K562 (cell line): ENCODE results near the gene SLC7A10. TPM values are rescaled to one million over a fixed set of nuclear protein-coding genes. Genes with fewer than 3 reads are reported as not detected.

Source experiments
- ATAC-seq: fragments of 200-7000 bp; cut with Tn5 transposase; 3 replicates; pipeline ENCODE4 v1.9.1; 2020; ENCODE audit warnings: moderate library complexity
- BruUV-seq: library from RNA; stranded (reverse); fragments of 400-500 nt; replicated peaks from 2 replicates; lab custom pipeline; 2021; lab: Mats Ljungman, UMichigan
- CTCF ChIA-PET: fragments of 300-600 bp; formaldehyde crosslinking; extraction: SDS; loops from one replicate; lab custom pipeline; 2021; ENCODE audit warnings: low intra/inter-chr PET ratio; lab: Yijun Ruan, JAX
- POLR2A ChIA-PET: fragments of 300-600, 350-650 bp; sonication (Branson Sonifier 250); formaldehyde crosslinking; extraction: SDS; loops from one replicate; lab custom pipeline; 2021; ENCODE audit warnings: antibody characterized with exemption, inconsistent platforms; lab: Yijun Ruan, JAX
- DNase-seq, 4 experiments: peaks; one replicate each; pipeline versions ENCODE4 v3.0.0 to v3.0.0-alpha.2; 2011 to 2018; ENCODE audit warnings: low spot score in 3 of 4, mixed read lengths in 3 of 4; ENCODE audit errors: extremely low read depth in 1 of 4
- FAIRE-seq: peaks from 2 replicates; lab custom pipeline; 2011; peaks lifted over from hg19 to GRCh38; lab: Jason Lieb, UNC
- H2AFZ ChIP-seq: 2 replicates; pipeline ENCODE4 v1.6.0; 2011; ENCODE audit warnings: low read depth, low read length, control low read depth, inconsistent platforms
- H3K27ac ChIP-seq: fragments of 200-600 bp; 3 replicates; pipeline ENCODE4 v1.8.0; 2011; ENCODE audit warnings: low read depth, mild to moderate bottlenecking, control low read depth, inconsistent platforms, low read length, moderate library complexity, mixed read lengths; ENCODE audit errors: extremely low read depth
- H3K27me3 ChIP-seq, 2 experiments: fragments of 300-600 bp in 1 of 2; 2 replicates in 1 of 2; 3 replicates in 1 of 2; pipeline versions ENCODE4 v1.6.0 to v1.8.0; 2011; ENCODE audit warnings: inconsistent platforms in 2 of 2, low read length in 2 of 2, mild to moderate bottlenecking in 1 of 2, mixed read lengths in 1 of 2, moderate library complexity in 1 of 2; ENCODE audit not compliant: control insufficient read depth in 2 of 2, insufficient read depth in 2 of 2
- H3K36me3 ChIP-seq: fragments of 300-600 bp; 3 replicates; pipeline ENCODE4 v1.8.0; 2011; ENCODE audit warnings: mild to moderate bottlenecking, low read length, inconsistent platforms; ENCODE audit not compliant: control insufficient read depth, insufficient read depth
- H3K4me1 ChIP-seq, 2 experiments: fragments of 200-600 bp in 1 of 2; replicated peaks in 1 of 2; 2 replicates in 1 of 2; 3 replicates in 1 of 2; pipeline versions ENCODE4 v1.5.1 to v1.8.0; 2011; ENCODE audit warnings: inconsistent platforms in 2 of 2, low read length in 2 of 2, mild to moderate bottlenecking in 1 of 2, mixed read lengths in 1 of 2, moderate library complexity in 1 of 2; ENCODE audit not compliant: control insufficient read depth in 2 of 2, insufficient read depth in 2 of 2
- H3K4me2 ChIP-seq: 2 replicates; pipeline ENCODE4 v1.6.1; 2011; ENCODE audit warnings: low read length, control low read depth, inconsistent platforms, mixed read lengths; ENCODE audit not compliant: insufficient read depth
- H3K4me3 ChIP-seq: fragments of 200-600 bp; sonication (generic), shearing (Covaris generic); 2 replicates; pipeline ENCODE4 v1.5.1; 2016; ENCODE audit warnings: control low read depth, inconsistent platforms
- H3K79me2 ChIP-seq: fragments of 200-600 bp; 3 replicates; pipeline ENCODE4 v1.8.0; 2011; ENCODE audit warnings: low read length, inconsistent platforms; ENCODE audit not compliant: control insufficient read depth, insufficient read depth
- H3K9ac ChIP-seq, 2 experiments: 2 replicates each; pipeline versions ENCODE4 v1.6.0 to v1.6.1; 2011; ENCODE audit warnings: low read depth in 2 of 2, low read length in 2 of 2, control low read depth in 1 of 2, inconsistent platforms in 1 of 2, mild to moderate bottlenecking in 1 of 2, mixed read lengths in 1 of 2; ENCODE audit not compliant: insufficient read depth in 1 of 2
- H3K9me1 ChIP-seq: one replicate; pipeline ENCODE4 v1.6.0; 2011; ENCODE audit warnings: inconsistent platforms, mild to moderate bottlenecking, low read length, moderate library complexity; ENCODE audit not compliant: control insufficient read depth, insufficient read depth
- H3K9me3 ChIP-seq: replicated peaks from 2 replicates; pipeline ENCODE4 v1.5.1; 2011; ENCODE audit warnings: low read depth, low read length, inconsistent platforms; ENCODE audit not compliant: control insufficient read depth, insufficient read depth
- H4K20me1 ChIP-seq: replicated peaks from 2 replicates; pipeline ENCODE4 v1.6.1; 2011; ENCODE audit warnings: low read length, inconsistent platforms, mixed read lengths; ENCODE audit not compliant: control insufficient read depth, insufficient read depth
- ARNT ChIP-seq, 2 experiments: fragments of 450-650 bp; IDR thresholded peaks; 2 replicates each; pipeline ENCODE4 v1.6.1; 2016; ENCODE audit warnings: mild to moderate bottlenecking in 1 of 2
- BCLAF1 ChIP-seq, 2 experiments: fragments of 450-650 bp in 1 of 2; IDR thresholded peaks; 2 replicates each; pipeline ENCODE4 v1.6.1; 2011 to 2017; ENCODE audit warnings: low read depth in 2 of 2, antibody characterized with exemption in 1 of 2, borderline replicate concordance in 1 of 2, low read length in 1 of 2, mild to moderate bottlenecking in 1 of 2, mixed read lengths in 1 of 2; ENCODE audit not compliant: control insufficient read depth in 1 of 2
- C11orf30 ChIP-seq: fragments of 450-650 bp; IDR thresholded peaks from 2 replicates; pipeline ENCODE4 v1.6.1; 2016; ENCODE audit warnings: low read depth, mild to moderate bottlenecking
- CHD1 ChIP-seq: fragments of 200-600 bp; sonication (generic); IDR thresholded peaks from one replicate; pipeline ENCODE4 v1.6.1; 2012; ENCODE audit warnings: mild to moderate bottlenecking, moderate library complexity, low read length, inconsistent platforms
- ESRRA ChIP-seq: fragments of 450-650 bp; IDR thresholded peaks from 2 replicates; pipeline ENCODE4 v1.6.1; 2014; ENCODE audit warnings: low read depth, mild to moderate bottlenecking, moderate library complexity, borderline replicate concordance
- KLF16 ChIP-seq: IDR thresholded peaks from 2 replicates; pipeline ENCODE4 v1.6.1; 2016; ENCODE audit warnings: antibody characterized with exemption
- PHB2 ChIP-seq: fragments of 450-650 bp; IDR thresholded peaks from 2 replicates; pipeline ENCODE4 v1.6.1; 2017; ENCODE audit warnings: low read depth
- SREBF2 ChIP-seq: sonication (generic); formaldehyde crosslinking; IDR thresholded peaks from 2 replicates; pipeline ENCODE4 v1.4.0; 2020; ENCODE audit warnings: mild to moderate bottlenecking, missing genetic modification reagents
- ZFP30 ChIP-seq: fragments of 250-450 bp; sonication (Bioruptor Pico); IDR thresholded peaks from 2 replicates; pipeline ENCODE4 v1.8.0; 2022; ENCODE audit warnings: moderate library complexity, mild to moderate bottlenecking, inconsistent platforms, borderline replicate concordance
- ZFX ChIP-seq: sonication (generic); formaldehyde crosslinking; IDR thresholded peaks from 2 replicates; pipeline ENCODE4 v1.8.0; 2022; ENCODE audit warnings: mild to moderate bottlenecking, missing genetic modification reagents, moderate library complexity
- WGBS: fragments of 100-300 bp; shearing (Covaris generic); methylation state at CpG from one replicate; pipeline ENCODE4 v1.1.6; 2016; ENCODE audit warnings: low coverage, mixed read lengths; ENCODE audit not compliant: insufficient coverage; ENCODE audit errors: missing lambda C conversion rate; 5-methylcytosine and 5-hydroxymethylcytosine counted together
- in situ Hi-C: fragments of 300-500 bp; cut with MboI; formaldehyde crosslinking; loops from 4 replicates; pipeline ENCODE4 v1.15.0; 2018; ENCODE audit warnings: inconsistent platforms, mixed read lengths
- intact Hi-C: fragments of 100-400 bp; cut with micrococcal nuclease; formaldehyde crosslinking; loops from 2 replicates; pipeline ENCODE4 v1.14.2; 2022
- polyA plus RNA-seq, 8 experiments: library from polyadenylated mRNA; depleted of rRNA in 4 of 8; stranded (reverse) in 5 of 8; unstranded in 3 of 8; fragments of >200 nt; fragmentation: Nextera tagmentation in 2 of 8; fragmentation: Illumina TruSeq in 1 of 8; extraction: Ambion mirVana in 2 of 8; extraction: Trizol in 1 of 8; gene quantifications; 2 replicates each; pipeline versions ENCODE4 v1.2.1 to v1.2.3, GENCODE V29; 2011 to 2014; ENCODE audit warnings: inconsistent platforms in 1 of 8, missing spikeins in 1 of 8
- total RNA-seq, 7 experiments: library from RNA; depleted of rRNA in 6 of 7; stranded (reverse); fragments of >200 nt in 6 of 7; fragmentation: Illumina TruSeq in 2 of 7; extraction: Trizol in 2 of 7; gene quantifications; 2 replicates each; pipeline versions ENCODE4 v1.2.1 to v1.2.3, GENCODE V29; 2011 to 2021; ENCODE audit warnings: low replicate concordance in 1 of 7
- TF ChIP-seq, protein P1 (sequence below): fragments of 450-650 bp; IDR thresholded peaks from 2 replicates; pipeline ENCODE4 v1.6.1; 2016; ENCODE audit warnings: low read depth

Gene SLC7A10
- total and polyA plus RNA-seq, 9 of the 15 experiments (the other 6 are each of a cell fraction or from before 2014, with no cell fraction given): 0.07 TPM; not detected in 8

DNA sequence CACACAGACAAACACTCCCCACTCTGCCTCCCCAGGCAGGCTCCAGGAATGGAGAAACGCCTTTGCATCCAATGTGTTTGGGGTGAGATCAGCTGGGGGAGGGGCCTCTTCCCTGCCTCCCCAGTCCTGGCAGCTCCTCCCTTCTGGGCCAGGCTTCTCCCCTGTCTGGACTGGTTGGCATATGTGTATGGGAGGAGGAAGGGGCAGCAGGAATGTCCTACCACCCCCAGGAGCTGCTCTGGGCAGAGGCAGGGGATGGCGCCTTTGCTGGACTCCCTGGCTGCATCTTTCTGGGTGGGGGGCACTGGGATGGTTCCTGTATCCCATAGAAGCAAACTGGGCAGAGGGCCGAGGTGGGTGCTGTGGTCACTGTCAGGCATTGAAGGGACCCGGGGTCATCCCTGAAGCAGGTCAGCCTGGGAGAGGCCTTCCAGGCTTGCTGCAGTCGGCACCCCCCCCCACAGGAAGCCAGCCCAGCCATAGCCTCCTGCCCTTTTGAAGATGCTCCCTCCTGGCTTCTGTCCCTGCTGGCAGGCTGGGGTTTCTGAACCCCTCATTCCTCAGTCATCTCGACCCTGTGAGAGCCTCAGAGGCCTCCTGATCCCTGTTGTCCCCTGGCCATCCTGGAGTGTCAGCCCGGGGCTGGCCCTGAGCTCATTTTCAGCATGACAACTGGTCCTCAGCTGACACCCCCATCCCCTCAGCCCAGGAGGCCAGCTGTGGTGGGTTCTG, 21.2 kb upstream of the SLC7A10 start:
- H3K36me3 ChIP-seq: no peaks in the 10 kb centered on the region
- H3K9ac ChIP-seq: no peak overlapping the region
- 4% methylated on average over 7 of the region's 7 CpGs for WGBS
- no peaks in the 10 kb centered on the region for H3K27me3 ChIP-seq
- no peak for DNase-seq
- CTCF ChIA-PET: no interaction called here
- no peaks in the 10 kb centered on the region for H3K79me2 ChIP-seq
- intact Hi-C loops (no loop called here), in situ Hi-C loops (no loop called here)
- no peak overlapping the region for H2AFZ ChIP-seq
- peaks cover 7% of the 10 kb centered on the region; the same call in 1 of the 2 replicates for H3K9me3 ChIP-seq
- H3K4me1 ChIP-seq: peaks cover 0 to 12% of the 10 kb centered on the region in 2 experiments; a peak in 2 of 5 replicates
- BruUV-seq: no TSS peak
- H3K4me3 ChIP-seq: no peak overlapping the region
- no peaks in the 10 kb centered on the region for H4K20me1 ChIP-seq
- FAIRE-seq: no peak
- no peaks in the 10 kb centered on the region for H3K9me1 ChIP-seq
- no peak overlapping the region for H3K4me2 ChIP-seq
- POLR2A ChIA-PET: no interaction called here
- no peak overlapping the region for H3K27ac ChIP-seq
- no peak for ATAC-seq
- TF ChIP-seq BCLAF1 (IDR thresholded peaks at IDR 0.05; ENCODE audit: borderline replicate concordance in 1 of 2, control insufficient read depth in 1 of 2, low read depth in 2 of 2, low read length in 1 of 2): no peak
- no peak for TF ChIP-seq ARNT (IDR thresholded peaks at IDR 0.05)
- TF ChIP-seq PHB2: no peak
- TF ChIP-seq CHD1: no peak
- no peak for TF ChIP-seq C11orf30
- TF ChIP-seq ZFX: no peak
- TF ChIP-seq KLF16: no peak
- no peak for TF ChIP-seq ZFP30 (CRISPR knock-in tag)
- TF ChIP-seq, protein P1, sequence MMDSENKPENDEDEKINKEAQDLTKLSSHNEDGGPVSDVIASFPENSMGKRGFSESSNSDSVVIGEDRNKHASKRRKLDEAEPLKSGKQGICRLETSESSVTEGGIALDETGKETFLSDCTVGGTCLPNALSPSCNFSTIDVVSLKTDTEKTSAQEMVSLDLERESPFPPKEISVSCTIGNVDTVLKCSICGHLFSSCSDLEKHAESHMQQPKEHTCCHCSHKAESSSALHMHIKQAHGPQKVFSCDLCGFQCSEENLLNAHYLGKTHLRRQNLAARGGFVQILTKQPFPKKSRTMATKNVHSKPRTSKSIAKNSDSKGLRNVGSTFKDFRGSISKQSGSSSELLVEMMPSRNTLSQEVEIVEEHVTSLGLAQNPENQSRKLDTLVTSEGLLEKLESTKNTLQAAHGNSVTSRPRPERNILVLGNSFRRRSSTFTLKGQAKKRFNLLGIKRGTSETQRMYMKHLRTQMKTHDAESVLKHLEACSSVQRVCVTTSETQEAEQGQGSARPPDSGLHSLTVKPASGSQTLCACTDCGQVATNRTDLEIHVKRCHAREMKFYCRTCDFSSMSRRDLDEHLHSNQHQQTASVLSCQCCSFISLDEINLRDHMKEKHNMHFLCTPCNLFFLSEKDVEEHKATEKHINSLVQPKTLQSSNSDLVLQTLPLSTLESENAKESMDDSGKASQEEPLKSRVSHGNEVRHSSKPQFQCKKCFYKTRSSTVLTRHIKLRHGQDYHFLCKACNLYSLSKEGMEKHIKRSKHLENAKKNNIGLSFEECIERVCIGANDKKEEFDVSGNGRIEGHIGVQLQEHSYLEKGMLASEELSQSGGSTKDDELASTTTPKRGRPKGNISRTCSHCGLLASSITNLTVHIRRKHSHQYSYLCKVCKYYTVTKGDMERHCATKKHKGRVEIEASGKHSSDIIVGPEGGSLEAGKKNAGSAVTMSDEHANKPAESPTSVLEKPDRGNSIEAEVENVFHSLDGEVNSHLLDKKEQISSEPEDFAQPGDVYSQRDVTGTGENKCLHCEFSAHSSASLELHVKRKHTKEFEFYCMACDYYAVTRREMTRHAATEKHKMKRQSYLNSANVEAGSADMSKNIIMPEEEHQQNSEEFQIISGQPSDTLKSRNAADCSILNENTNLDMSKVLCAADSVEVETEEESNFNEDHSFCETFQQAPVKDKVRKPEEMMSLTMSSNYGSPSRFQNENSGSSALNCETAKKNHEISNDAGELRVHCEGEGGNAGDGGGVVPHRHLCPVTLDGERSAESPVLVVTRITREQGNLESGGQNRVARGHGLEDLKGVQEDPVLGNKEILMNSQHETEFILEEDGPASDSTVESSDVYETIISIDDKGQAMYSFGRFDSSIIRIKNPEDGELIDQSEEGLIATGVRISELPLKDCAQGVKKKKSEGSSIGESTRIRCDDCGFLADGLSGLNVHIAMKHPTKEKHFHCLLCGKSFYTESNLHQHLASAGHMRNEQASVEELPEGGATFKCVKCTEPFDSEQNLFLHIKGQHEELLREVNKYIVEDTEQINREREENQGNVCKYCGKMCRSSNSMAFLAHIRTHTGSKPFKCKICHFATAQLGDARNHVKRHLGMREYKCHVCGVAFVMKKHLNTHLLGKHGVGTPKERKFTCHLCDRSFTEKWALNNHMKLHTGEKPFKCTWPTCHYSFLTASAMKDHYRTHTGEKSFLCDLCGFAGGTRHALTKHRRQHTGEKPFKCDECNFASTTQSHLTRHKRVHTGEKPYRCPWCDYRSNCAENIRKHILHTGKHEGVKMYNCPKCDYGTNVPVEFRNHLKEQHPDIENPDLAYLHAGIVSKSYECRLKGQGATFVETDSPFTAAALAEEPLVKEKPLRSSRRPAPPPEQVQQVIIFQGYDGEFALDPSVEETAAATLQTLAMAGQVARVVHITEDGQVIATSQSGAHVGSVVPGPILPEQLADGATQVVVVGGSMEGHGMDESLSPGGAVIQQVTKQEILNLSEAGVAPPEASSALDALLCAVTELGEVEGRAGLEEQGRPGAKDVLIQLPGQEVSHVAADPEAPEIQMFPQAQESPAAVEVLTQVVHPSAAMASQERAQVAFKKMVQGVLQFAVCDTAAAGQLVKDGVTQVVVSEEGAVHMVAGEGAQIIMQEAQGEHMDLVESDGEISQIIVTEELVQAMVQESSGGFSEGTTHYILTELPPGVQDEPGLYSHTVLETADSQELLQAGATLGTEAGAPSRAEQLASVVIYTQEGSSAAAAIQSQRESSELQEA: no peak
- no peak for TF ChIP-seq SREBF2 (CRISPR knock-in tag)
- no peak for TF ChIP-seq ESRRA
